Activated T-helper 1 cell treated with anti-CD3 and anti-CD28 coated beads, Interleukin-2, amount 50 U/mL, for 16 hours (primary cell): ENCODE results near the gene TAF10.

Experiments used
- DNase-seq, 2 donors: peaks; one replicate each; pipeline ENCODE4 v3.0.0-alpha.2; 2020; ENCODE audit warnings: low read depth in 1 of 2, low spot score in 1 of 2

The TAF10 gene

DNA sequence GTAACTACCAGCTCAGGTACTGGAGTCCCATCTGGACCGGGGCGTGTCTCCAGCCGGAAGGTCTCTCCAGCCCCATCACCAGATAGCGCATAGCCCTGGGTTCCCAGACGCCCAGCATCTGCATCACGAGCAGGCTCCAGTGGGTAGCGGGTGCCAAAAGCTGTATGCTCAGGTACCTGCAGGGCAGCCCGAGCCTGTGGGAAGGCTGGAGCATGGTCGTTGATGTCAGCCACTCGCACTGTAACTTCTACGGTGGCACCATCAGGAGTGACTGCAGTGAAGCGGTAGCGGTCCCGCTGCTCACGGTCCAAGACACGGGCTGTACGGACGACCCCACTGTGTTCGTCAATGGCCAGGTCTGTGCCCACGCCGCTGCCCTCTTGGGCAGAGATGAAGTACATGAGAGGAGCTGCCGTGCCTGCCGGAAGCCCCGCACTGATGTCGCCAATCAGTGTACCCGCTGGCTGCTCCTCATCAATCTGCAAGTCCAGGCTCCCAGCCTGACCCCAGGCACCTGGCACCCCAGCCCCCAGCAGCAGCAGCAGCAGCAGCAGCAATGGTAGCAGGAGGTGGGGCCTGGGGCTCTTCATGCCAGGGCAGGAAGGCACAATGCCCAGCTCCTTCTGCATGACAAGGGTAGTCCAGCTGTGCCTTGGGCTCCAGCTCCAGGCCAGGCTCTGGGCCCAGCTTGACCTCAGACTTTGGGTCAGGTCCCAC is 29.1 kb upstream of the TAF10 start:
- DNase-seq = no peak

- DNase-seq = no peak
These were observed 28.3 kb upstream of the TAF10 start for GRCh38 chr11:6640036-6640984.

- no peak for DNase-seq
These were observed 26.4 kb upstream of the TAF10 start for GRCh38 chr11:6638429-6638828.

DNA sequence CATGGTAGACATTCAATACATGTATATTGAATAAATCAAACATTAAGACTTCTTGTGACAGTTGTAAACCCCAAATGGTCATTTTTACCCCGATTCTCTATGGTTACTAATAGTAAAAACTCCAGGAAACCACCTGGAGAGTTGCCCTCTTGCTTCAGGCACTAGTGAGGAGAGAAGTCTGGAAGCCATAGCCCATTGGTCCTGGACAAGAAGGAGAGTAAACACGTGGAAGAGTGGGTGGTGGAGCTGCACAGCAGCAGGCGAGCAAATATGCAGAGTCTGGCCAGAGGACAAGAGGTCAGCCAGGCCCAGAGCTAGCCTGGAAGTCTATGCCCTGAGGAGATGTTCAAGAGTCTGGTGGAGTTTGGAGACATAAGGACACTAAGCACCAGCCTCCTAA is 25.9 kb upstream of the TAF10 start:
- DNase-seq = no peak

DNA sequence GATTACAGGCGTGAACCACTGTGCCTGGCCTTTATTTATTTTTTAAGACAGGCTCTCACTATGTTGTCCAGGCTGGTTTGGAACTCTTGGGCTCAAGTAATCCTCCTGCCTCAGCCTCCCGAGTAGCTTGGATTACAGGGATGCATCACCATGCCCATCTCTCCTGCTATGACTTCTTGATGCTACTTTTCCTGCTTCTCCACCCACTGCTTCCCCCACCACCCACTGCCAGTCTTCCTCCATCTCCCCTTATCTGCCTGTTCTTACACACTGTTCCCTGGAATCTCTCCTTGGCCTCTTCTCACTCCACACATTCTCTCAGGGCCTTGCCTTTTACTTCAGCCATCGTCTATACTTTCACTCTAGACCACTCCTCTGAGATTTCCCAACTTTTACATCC is 24.5 kb upstream of the TAF10 start:
- no peak for DNase-seq

DNA sequence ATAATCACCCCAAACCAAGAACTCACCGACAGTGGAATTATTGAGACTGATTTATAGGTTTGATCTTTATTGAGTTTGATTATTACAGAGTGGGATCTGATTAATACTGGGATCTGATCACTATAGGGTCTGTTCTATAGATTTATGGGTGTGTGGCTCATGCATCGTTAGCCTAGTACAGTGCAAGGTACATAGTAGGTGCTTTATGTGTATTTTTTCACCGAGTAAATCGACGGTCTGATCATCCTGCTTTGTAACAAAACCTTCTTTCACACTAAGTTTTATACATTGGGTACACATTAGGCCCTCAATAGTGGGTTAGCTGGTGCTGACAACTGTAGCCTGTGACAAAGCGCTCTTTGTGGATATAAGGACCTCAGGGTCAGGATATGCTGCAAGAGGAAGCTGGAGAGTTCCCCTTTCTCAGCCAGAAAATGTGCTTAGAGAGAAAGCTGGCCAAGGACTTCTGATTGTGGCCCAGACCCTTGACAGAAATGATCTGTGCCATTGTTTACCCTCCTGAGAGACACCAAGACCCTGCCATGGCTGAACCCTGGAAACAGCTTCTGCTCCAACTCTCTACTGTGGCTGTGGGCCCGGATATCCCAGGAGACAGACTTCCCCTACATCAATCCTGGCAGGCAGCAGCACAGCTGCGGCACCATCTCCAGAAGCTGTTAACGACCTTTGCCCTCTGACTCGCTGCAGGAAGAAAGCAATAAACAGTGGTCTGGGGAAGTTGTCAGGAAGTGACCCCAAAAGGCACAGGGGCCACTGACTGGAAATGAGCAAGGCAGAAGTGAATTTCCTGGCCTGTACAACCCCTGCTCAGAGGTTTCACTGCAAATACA is 23.3 kb upstream of the TAF10 start:
- DNase-seq = no peak

DNA sequence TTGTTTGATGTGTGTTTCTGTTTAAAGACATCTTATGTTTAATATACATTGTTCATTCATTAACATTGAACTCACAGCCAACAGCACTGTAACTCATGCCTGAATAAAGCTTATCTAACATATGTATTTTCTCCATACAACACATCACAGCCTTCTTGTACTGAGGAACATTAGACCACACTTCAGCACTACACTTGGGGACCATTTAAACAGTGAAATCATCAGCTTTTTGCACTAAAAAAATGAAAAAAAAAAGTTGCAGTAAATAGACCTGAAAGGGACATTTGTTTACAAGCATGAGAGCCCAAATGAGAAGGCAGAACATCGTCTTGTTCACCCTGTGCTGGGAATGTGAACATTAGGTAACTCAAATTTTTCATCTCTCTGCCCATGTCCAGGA is 22.5 kb upstream of the TAF10 start:
- no peak for DNase-seq

DNA sequence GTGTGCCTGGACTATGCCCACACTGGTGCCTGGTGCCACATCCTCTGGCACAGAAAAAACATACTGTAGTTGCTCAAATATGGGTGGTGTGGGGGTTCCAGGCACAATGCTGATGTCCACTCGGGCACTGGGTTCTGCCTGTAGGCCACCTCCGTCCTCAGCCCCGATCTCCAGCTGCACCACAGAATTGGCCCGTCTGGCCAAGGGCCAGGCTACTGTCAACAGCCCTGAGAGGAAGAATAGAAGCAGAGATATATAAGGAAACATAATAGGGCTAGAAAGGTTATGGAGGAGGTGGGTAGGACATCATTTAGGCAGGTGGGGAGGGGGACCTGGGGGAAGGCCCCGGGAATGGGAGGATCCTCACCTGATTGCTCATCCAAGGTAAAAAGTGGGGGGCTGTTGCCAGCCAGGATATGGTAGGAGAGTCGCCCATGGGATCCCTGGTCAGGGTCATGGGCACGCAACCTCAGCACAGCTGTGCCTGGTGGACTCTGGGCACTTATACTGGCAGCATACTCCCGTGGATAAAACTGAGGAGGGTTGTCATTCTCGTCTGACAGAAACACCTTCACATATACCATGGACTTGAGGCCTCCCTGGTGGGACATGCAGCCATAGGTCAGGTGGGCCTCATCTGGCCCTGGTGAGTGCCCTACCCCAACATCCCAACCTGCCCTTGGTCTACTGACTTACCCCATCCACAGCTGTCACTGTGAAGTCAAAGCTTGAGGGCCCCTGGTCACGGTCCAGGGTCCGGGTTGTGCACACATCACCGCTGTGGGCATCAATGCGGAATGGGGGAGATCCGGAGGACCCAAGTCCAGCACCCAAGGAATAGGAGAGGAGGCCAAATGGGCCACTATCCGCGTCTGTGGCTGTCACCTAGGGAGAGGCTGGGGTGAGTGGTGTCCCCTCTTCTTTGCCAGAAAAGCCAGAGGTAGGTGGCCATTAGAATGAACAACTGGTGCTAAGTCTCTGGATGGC is 21.7 kb upstream of the TAF10 start:
- DNase-seq = no peak

GRCh38 chr11:6632116-6633073 is 20.4 kb upstream of the TAF10 start:
- DNase-seq = no peak

DNA sequence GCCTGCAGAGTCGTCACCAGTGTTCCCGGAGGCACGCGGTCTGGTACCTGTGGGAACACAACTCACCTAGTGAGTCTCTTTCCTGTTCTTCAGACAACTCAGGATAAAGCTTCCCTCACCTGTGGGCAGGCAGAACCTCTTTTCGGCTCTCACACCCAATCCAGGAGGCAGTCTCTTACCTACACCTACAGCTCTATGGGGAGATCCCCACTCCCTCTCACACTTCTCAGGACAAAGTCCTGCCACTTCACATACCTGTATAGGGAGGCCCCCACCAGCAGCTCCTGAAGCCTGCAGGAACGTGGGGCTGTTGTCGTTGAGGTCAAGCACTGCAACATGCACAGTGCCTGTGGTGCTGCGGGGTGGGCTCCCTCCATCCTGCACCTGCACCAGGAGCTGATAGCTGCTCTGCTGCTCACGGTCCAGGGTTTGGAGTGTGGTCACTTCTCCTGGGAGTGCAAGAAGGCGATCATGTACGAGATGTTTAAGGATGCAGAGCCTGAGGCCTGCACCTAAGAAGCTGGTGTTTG is 19.4 kb upstream of the TAF10 start:
- DNase-seq = no peak

GRCh38 chr11:6630632-6631291 is 18.7 kb upstream of the TAF10 start:
- DNase-seq = no peak

DNA sequence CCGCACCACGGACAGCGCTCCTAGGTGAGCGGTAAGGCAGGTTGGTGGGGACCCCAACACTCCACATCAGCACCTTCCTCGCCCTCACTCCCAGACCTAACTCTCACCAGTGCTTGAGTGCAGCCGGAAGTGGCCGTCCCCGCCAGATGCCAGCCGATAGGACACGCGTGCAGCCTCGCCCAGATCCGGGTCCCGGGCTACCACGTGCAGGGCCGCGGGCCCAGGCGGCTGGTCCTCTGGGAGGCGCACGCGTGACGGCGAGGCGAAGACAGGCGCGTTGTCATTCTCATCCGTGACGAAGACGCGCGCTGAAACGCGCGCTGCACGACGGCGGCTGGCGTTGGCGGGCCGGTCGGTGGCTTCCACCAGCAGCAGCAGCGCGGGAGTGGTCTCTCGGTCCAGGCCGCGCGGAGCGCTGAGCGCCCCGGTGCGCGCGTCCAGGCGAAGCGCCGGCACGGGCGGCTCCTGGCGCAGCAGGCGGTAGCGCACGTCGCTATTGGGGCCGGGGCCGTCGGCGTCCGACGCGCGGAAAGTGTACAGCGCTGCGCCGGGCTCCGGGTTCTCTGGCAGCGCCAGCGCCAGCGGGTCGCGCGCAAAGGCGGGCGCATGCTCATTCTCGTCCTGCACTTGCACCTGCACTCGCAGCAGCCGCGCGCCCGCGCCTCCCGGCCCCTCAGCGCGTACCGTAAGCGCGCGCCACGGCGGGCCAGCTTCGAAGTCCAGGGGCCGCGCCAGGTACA is 18.0 kb upstream of the TAF10 start:
- no peak for DNase-seq

DNA sequence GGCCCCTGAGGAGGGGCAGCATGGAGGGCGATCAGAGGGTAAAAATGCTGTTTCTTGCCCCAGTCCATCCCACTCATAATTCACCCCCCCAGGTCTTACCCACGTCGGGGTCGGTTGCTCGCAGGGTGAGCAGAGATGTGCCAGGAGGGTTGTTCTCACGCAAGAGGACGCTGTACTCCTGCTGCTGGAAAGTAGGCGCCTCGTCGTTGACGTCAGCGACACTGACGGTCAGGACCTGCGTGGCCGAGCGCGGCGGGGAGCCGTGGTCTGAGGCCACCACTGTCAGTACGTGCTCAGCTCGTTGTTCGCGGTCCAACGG is 17.5 kb upstream of the TAF10 start:
- DNase-seq = no peak

- no peak for DNase-seq
These were observed 16.5 kb upstream of the TAF10 start for GRCh38 chr11:6628526-6628925.

DNA sequence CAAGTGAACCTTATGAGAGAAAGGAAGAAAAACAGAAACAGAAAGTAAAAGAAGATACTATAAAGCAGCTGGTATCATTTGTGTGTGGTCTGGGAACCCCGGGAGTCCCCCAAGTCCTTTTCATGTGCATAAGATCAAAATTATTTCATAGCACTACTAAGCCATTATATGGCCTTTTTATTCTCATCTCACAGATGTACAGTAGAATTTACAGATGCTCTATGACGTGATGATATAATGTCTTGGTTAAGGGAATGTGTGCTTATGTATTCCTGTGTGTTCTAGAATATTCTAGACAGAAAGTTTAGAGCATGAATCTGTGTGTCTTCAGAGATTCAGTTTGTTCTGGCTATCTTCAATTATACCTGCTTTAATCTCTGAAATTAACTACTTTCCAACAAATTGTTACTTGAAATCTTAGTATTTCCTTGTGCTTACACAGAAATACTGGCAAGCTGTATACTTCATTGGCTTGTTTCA is 15.8 kb upstream of the TAF10 start:
- no peak for DNase-seq

- no peak for DNase-seq
These were observed 15.2 kb upstream of the TAF10 start for GRCh38 chr11:6626971-6627761.

- no peak for DNase-seq
These were observed 13.9 kb upstream of the TAF10 start for GRCh38 chr11:6625832-6626420.
